Inferior parietal cortex (tissue), 1 donor: ENCODE results near the gene RAB40B.

Source experiments
- DNase-seq: peaks from one replicate; pipeline ENCODE4 v3.0.0-alpha.2; 2016; ENCODE audit errors: extremely low spot score

RAB40B gene

GRCh38 chr17:82615084-82616020 is 83.1 kb downstream of the RAB40B start:
- no peak for DNase-seq

- no peak for DNase-seq
Measured at GRCh38 chr17:82614095-82614631, 84.3 kb downstream of the RAB40B start.

GRCh38 chr17:82613283-82614094 is 85.0 kb downstream of the RAB40B start:
- no peak for DNase-seq

- no peak for DNase-seq
Measured at GRCh38 chr17:82611140-82612058, 87.1 kb downstream of the RAB40B start.

- no peak for DNase-seq
Measured at GRCh38 chr17:82609655-82610054, 88.8 kb downstream of the RAB40B start.

- no peak for DNase-seq
Measured at GRCh38 chr17:82608816-82609215, 89.7 kb downstream of the RAB40B start.

- no peak for DNase-seq
Measured at GRCh38 chr17:82605939-82606600, 92.4 kb downstream of the RAB40B start.
